MCF 10A (cell line): ENCODE data around the gene QSOX1. TPM values are rescaled to one million over a fixed set of nuclear protein-coding genes. Genes with fewer than 3 reads are reported as not detected.

ENCODE experiments used
- BruUV-seq: library from RNA; stranded (reverse); fragments of 400-500 nt; replicated peaks from 2 replicates; lab custom pipeline; 2021; lab: Mats Ljungman, UMichigan
- CTCF ChIA-PET: fragments of 300-600 bp; sonication (Branson Sonifier 250); formaldehyde crosslinking; extraction: SDS; loops from one replicate; lab custom pipeline; 2021; ENCODE audit warnings: antibody characterized with exemption, inconsistent platforms; lab: Yijun Ruan, JAX
- POLR2A ChIA-PET: fragments of 300-600, 350-650 bp; sonication (Branson Sonifier 250); formaldehyde crosslinking; extraction: SDS; loops from one replicate; lab custom pipeline; 2020; ENCODE audit warnings: antibody characterized with exemption, inconsistent platforms; lab: Yijun Ruan, JAX
- DNase-seq: peaks from one replicate; pipeline ENCODE4 v3.0.0-alpha.2; 2018; ENCODE audit not compliant: unreplicated experiment
- H3K27ac Mint-ChIP-seq: one replicate; pipeline ENCODE4 v1.8.0; 2022; ENCODE audit warnings: mild to moderate bottlenecking, low read depth, mixed read lengths; ENCODE audit not compliant: unreplicated experiment
- H3K27me3 Mint-ChIP-seq: one replicate; pipeline ENCODE4 v1.8.0; 2022; ENCODE audit warnings: mixed read lengths; ENCODE audit not compliant: insufficient read depth, unreplicated experiment
- H3K36me3 Mint-ChIP-seq: one replicate; pipeline ENCODE4 v1.8.0; 2022; ENCODE audit warnings: mild to moderate bottlenecking, moderate library complexity, mixed read lengths; ENCODE audit not compliant: insufficient read depth, unreplicated experiment
- H3K4me1 Mint-ChIP-seq: one replicate; pipeline ENCODE4 v1.8.0; 2022; ENCODE audit warnings: mixed read lengths; ENCODE audit not compliant: insufficient read depth, unreplicated experiment
- H3K4me3 Mint-ChIP-seq: one replicate; pipeline ENCODE4 v1.8.0; 2022; ENCODE audit warnings: mild to moderate bottlenecking, moderate library complexity, mixed read lengths; ENCODE audit not compliant: unreplicated experiment
- H3K9me3 Mint-ChIP-seq: one replicate; pipeline ENCODE4 v1.8.0; 2022; ENCODE audit warnings: mixed read lengths; ENCODE audit not compliant: unreplicated experiment
- intact Hi-C: fragments of 100-400 bp; cut with micrococcal nuclease; formaldehyde crosslinking; loops from 2 replicates; pipeline ENCODE4 v1.14.1; 2022
- total RNA-seq: library from RNA; stranded (reverse); gene quantifications from 2 replicates; pipeline ENCODE4 v1.2.3, GENCODE V29; 2022
- TF ChIP-seq, protein P1 (sequence below): fragments of 200-600 bp; IDR thresholded peaks from one replicate; pipeline ENCODE4 v1.8.0; 2022; ENCODE audit warnings: antibody characterized with exemption, mild to moderate bottlenecking; ENCODE audit not compliant: unreplicated experiment

QSOX1 gene
- total RNA-seq, 1 experiment from 2014 or later, result 309 TPM

DNA sequence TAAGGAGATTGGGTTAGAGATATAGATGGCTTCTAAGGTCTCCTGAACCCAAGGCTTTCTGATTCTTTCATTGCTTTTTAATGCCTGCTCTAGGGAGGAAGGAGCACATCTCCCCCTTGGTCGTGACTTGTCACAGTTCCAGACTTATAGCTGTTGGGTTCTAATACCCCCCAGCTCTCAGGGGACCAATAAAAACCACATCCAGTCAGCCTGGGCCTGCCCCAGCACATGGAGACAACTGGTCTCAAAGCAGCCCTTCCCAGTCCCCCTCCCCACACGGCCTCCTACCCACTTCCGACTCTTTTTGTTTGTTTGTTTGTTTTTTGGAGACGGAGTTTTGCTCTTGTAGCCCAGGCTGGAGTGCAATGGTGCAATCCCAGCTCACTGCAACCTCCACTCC, 23.3 kb downstream of the QSOX1 start:
- DNase-seq, result no peak
- ChIA-PET CTCF (interaction anchor here (0.6 to 8.9 kb wide), 32 partner anchors 8 to 789 kb away, joined by 3 to 174 read pairs (median 6); no protein-coding TSS in a partner anchor), POLR2A (interaction anchor here (0.7 kb wide), 1 partner anchor 70 kb away, joined by 3 read pairs; no protein-coding TSS in a partner anchor)
- H3K27me3 Mint-ChIP-seq, result no peaks in the 10 kb centered on the region
- intact Hi-C loops, result loop anchor here (1.0 to 2.0 kb wide), 2 partner anchors 311 to 471 kb away; no protein-coding TSS in a partner anchor
- peaks cover 5% of the 10 kb centered on the region for H3K4me1 Mint-ChIP-seq
- peaks cover 13% of the 10 kb centered on the region for H3K36me3 Mint-ChIP-seq
- no TSS peak for BruUV-seq
- no peak overlapping the region for H3K4me3 Mint-ChIP-seq
- TF ChIP-seq, protein P1, sequence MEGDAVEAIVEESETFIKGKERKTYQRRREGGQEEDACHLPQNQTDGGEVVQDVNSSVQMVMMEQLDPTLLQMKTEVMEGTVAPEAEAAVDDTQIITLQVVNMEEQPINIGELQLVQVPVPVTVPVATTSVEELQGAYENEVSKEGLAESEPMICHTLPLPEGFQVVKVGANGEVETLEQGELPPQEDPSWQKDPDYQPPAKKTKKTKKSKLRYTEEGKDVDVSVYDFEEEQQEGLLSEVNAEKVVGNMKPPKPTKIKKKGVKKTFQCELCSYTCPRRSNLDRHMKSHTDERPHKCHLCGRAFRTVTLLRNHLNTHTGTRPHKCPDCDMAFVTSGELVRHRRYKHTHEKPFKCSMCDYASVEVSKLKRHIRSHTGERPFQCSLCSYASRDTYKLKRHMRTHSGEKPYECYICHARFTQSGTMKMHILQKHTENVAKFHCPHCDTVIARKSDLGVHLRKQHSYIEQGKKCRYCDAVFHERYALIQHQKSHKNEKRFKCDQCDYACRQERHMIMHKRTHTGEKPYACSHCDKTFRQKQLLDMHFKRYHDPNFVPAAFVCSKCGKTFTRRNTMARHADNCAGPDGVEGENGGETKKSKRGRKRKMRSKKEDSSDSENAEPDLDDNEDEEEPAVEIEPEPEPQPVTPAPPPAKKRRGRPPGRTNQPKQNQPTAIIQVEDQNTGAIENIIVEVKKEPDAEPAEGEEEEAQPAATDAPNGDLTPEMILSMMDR, result no peak
- no peak overlapping the region for H3K27ac Mint-ChIP-seq
- H3K9me3 Mint-ChIP-seq, result no peaks in the 10 kb centered on the region

DNA sequence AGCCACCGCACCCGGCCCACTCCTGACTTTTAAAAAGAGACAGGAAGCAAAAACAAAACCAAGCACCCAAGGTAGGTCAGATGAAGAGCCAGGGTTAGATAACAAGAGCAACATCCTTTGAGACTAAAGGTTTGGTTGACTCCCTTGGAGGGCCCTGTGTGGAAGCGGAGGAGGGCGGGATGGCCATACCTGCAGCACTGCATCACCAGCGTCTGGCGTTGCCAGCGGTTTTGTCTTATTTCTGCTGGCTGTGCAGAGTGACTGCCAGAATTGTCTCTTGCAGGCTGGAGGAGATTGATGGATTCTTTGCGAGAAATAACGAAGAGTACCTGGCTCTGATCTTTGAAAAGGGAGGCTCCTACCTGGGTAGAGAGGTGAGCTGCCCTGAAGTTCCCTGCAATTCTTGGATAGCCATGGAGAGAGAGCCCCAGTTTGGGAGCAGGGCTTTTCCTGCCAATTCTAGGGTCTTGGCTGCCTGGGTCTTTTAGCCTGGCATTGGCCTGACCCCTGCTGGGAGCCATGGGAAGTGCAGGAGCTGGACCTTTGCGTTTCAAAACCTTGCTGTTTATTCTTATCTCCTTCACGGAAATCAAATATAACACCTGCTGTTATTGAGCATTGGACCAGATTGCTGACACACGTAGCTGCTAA, 24.0 kb downstream of the QSOX1 start:
- no TSS peak for BruUV-seq
- H3K4me3 Mint-ChIP-seq, result no peak overlapping the region
- ChIA-PET POLR2A (interaction anchor here (0.6 to 1.5 kb wide), 5 partner anchors 10 to 302 kb away, joined by 3 to 8 read pairs (median 3); no protein-coding TSS in a partner anchor), CTCF (interaction anchor here (0.6 to 8.9 kb wide), 90 partner anchors 8 to 789 kb away, joined by 3 to 174 read pairs (median 4); no protein-coding TSS in a partner anchor)
- H3K36me3 Mint-ChIP-seq, result peaks cover 16% of the 10 kb centered on the region
- peak overlapping the region; percentile 60 for H3K27ac Mint-ChIP-seq
- TF ChIP-seq, protein P1, result peak; percentile 98
- intact Hi-C loops, result loop anchor here (1.0 to 2.0 kb wide), 2 partner anchors 311 to 472 kb away; no protein-coding TSS in a partner anchor
- peak; percentile 72 for DNase-seq
- no peaks in the 10 kb centered on the region for H3K9me3 Mint-ChIP-seq
- H3K27me3 Mint-ChIP-seq, result no peaks in the 10 kb centered on the region
- peaks cover 5% of the 10 kb centered on the region for H3K4me1 Mint-ChIP-seq

DNA sequence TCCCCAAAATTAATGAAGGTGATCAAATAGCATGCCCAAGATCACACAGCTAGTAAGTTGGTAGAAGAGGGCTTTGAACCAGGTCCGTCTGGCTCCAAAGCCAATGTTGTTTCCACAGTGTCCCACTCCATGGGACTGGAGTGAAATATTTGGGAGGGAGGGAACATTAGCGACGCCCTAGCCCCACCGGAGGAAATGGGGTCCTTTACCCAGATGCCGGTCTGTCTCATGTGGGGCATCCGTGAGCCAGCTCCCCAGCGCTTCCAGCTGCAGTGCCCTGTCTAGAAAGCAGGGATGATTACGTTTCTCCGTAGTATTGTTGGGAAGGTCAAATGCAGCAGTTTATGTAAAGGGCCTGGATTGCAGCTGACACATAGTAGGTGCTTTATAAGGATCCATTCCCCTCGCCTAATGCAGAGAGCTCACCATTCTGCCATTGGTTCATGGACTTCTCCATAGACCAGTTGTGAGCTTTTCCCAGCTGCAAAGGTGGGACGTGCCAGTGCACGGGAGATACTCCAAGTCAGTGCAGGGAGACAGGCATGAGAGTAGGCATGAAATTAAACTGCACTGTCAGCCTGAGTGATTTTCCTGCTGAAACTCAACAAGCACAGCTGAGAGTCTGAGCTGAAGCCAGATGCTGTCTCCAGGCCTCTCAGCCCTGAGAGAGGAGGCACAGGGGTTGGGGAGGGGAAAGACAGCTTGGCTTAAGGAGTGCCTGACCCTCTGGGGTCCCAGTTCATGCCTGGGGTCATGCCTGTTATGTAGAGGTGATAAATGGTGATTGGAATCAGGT, 24.7 kb downstream of the QSOX1 start:
- Mint-ChIP-seq H3K4me3 (no peak overlapping the region), H3K9me3 (no peaks in the 10 kb centered on the region), H3K36me3 (peaks cover 22% of the 10 kb centered on the region), H3K27me3 (no peaks in the 10 kb centered on the region), H3K27ac (peak overlapping the region; percentile 60), H3K4me1 (peaks cover 5% of the 10 kb centered on the region)
- BruUV-seq, result no TSS peak
- TF ChIP-seq, protein P1, result no peak
- ChIA-PET POLR2A (interaction anchor here (0.6 to 1.5 kb wide), 5 partner anchors 24 to 303 kb away, joined by 3 to 8 read pairs (median 3); no protein-coding TSS in a partner anchor), CTCF (interaction anchor here (0.5 to 8.9 kb wide), 93 partner anchors 10 to 1938 kb away, joined by 3 to 174 read pairs (median 4); no protein-coding TSS in a partner anchor)
- DNase-seq, result no peak
- intact Hi-C loops, result loop anchor here (2.0 kb wide), 1 partner anchor 473 kb away; no protein-coding TSS in a partner anchor
